HG03575 (cell line): ENCODE results near the gene SOCS7.

ENCODE experiments used
- ATAC-seq: cut with Tn5 transposase; IDR thresholded peaks from one replicate; pipeline ENCODE4 v1.9.1; 2021; ENCODE audit not compliant: unreplicated experiment, insufficient number of reproducible peaks, low FRiP score; ENCODE audit errors: extremely low read depth

SOCS7 gene

DNA sequence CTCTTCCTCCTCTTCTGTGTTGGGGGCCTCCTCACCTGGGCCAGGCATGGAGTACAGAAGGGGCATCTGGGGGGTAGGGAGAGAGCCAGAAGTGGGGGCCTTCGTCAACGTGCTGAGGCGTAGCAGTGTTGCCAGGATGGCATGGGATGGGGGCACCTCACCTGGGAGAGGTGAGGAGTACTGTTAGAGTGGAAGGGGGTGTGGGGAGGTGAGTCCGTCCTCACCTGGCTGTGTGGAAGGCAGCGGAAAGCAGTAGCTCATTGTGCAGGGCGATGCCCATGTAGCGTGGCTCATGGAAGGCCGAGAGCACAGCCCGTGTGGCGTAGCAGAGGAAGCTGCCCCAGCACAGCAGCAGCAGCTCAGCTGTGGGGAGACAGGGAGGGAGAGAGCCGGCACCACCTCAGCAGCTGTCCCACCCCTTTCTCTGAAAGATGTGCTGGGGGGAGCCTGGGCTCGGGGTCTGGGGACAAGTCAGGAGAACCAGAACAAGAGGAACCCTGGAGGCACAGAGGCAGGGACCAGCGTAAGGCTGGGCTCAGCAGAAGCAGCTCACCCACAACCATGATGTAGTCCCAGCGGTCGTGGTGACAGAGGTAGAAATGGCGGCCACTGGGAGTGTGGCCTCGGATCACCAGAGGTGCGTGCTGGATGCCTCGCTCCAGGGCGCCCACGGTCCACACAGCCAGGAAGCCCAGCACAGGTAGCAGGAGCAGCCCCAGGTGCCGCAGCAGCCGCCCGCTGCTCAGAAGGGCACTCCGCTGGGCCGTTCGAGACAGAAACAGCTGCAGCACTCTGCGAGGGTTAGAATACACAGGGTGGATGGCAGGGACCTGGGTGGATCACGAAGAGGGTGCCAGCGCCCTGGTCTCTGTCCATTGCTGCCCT is 16.9 kb upstream of the SOCS7 start:
- ATAC-seq = no peak

DNA sequence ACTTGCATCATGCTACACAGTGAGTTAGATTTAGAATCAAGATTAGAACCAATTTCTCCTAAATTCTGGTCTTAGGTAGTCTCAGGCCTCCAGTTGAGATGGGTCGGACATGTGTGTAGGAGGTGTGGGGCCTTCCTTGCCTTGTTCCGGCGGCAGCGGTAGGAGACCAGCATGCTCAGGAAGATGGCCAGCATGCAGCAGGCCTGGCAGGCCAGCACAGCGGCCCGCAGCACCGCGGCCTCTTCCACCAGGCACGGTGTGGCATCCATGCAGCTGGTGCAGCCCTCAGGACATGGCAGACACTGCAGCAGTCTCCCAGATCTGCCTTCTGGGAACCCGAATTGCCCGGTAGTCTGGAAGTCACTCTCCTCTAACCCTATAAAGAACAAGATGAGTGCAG is 14.8 kb upstream of the SOCS7 start:
- no peak for ATAC-seq

DNA sequence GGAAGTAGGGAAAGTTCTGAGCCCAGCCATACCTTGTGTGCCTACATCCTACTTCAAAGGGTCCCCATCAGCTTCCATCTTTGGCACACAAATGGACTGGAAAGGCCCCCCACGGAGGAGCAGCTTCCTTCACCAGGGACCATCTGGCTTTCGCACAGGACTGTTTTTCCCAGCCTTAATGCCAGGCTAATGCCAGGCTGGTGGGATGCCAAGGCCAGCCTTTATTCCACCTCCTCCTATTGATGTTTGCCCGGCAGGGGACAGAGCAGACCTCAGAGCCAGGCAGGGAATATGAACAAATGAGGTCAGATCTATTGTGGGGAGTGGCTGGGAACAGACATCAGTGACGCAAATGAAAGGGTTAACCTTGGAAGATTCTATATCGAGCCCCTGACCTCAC is 13.6 kb upstream of the SOCS7 start:
- no peak for ATAC-seq

DNA sequence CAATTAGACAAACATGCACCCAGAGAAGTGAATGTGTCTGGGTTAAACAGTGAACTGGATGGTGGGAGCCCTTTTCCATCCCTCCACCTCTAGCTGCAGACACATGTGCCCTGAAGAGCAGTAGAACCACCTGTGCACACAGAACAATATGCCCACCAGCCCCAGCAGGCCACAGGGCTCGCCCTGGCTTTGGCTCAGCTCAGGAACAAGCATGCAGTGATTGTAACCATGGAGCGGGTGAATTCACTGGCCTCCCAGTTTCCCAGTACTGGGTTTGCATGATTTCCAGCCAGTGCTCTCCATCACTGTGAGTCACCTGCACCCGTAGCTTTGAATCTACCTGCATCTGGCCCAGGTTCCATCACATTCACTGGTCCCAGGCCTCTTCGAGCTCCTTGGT is 13.1 kb upstream of the SOCS7 start:
- no peak for ATAC-seq

DNA sequence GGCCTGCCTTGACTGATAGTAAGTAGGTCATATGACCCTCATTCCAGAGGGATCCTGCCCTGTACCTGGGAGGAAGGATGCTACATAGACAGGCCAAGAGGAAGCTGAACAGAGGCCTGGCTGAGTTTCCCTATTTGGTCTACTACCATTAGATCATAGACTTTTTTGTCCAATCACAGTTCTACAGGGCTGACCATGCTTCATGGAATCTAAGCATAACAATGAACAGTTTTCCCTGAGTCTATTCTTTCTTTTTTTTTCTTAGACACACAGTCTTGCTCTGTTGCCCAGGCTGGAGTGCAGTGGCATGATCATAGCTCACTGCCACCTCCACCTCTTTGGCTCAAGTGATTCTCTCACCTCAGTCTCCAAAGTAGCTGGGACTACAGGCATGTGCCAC is 11.8 kb upstream of the SOCS7 start:
- ATAC-seq = no peak

DNA sequence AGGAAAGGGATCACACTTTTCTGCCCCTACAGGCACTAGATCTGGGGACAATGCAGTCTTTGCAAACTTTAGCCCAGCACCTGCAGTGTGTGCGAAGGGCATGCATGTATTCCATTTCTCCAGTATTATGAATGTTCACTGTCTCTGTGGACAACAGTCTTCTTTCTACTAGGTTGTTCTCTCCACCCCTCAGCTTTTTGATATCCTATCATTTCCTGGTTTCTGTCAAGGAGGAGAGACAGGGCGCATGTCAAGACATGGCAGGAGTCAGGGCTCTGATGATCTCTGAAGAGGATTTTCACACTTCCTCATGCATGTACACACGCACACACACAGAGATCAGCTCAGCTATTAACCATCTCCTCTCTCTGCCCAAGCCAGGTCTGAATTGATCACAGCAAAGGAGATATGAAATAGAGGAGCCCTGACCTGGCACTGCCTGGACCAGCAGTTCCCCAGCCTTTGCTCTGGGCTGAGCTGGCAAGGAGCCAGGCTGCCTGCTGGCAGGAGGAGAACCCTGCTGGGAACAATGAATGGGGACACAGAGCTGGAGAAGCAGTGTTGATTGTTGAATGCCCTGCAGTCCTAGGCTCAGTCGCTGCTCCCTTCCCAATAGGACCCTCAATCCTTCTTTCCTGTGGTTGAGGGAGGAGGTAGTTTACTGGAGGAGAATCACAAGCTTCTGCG is 10.5 kb upstream of the SOCS7 start:
- no peak for ATAC-seq

DNA sequence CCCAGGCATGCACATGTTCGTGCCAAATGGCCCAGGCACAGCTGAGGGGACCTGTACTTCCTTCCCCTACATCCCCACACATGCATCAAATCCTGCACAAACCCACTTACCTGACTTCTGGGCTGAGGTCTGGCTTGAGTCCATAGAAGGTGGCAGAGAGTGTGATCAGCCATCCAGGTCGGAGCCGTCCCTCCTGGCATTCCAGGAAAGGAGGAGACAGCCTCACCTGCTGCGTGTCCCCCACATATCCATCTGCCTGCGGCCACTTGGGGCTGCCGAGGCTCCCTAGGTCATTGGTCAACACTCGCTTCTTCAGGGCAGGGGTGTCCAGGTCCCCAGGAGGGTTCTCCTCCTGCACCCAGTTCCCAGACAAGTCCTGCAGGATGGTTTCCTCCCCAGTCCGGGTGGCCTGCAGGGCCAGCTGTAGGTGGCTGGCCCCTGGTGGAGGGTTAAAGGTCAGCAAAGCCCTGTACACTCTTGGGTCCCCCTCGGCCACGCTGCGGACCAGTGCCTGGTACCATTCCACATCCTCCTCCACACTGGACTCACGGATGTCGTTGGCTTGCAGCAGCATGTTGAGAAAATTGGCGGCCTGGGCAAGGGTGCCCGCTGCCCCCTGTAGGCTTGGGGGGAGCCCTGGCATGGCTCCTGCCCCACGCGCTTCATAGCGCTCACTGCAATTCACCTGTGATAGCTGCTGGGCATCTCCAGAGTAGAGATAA is 8.6 kb upstream of the SOCS7 start:
- no peak for ATAC-seq

DNA sequence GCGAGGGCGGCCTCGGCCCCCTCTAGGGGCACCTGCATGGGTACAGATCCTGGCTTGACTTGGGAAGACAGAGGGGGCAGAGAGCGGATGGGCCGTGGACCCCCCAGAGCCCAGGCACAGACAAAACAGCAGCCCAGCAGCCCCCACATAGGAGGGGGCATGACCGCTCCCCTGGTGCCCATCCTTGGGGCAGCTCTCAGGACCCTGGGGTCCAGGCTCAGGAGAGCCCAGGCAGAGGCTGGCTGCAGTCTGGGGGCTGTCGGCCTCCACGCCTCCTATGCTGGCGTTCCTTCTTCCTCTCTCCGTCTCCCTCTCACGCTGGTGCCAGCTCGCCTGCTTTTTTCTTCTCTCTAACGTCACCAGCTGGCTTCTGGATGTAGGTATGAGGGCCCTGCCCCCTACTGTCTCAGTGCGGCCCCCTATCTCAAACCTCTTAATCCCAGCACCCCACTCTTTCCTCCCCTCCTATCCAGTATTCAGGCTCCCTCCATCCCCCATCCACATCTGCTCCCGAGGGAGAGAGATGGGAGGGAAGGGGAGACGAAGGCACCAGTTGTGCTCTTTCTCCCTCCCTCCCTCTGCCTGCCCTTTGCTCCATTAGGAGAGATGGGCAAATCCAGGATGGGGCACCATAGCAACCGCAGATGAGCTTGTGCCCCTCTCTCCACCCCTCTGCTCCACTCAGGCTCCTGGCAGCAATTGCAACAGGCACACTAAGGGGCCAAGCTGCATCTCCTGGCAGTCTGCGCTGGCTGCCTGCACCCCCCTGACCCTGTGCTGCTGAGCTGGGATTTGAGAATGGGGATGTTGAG is 7.8 kb upstream of the SOCS7 start, which contains the start of gene GPR179:
Gene GPR179, minus strand, starts transcription at position 349 of the 812 bp plus-strand sequence. Its CDS starts 167 bp downstream, at position 182.
- ATAC-seq = no peak

DNA sequence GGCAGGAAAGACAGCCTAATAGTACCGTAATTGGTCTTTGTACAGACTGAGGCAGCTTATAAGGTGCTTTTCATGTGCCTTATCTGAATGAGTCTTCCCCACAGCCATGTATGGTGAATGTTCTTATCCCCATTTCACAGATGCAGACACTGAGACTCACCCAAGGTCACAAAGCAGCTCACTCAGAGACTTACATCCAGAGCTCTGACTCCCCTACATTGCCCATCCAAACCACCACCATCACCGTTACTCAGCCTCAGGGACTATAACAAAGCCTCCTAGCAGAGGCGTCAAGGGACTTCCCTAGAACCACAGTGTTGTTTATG is 7.3 kb upstream of the SOCS7 start:
- ATAC-seq = no peak

DNA sequence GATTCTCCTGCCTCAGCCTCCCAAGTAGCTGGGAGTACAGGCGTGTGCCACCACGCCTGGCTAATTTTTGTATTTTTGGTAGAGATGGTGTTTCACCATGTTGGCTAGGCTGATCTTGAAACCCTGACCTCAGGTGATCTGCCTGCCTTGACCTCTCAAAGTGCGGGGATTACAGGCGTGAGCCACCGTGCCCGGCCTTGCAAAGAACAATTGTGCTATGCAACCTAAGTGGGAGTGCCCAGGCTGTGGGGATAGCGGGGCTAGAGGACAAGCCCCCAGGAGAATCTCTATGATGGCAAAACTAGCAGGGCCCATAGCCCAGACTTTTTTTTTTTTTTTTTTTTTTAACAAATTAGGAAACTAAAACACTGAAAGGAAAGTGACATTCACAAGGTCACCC is 5.9 kb upstream of the SOCS7 start:
- ATAC-seq = no peak

DNA sequence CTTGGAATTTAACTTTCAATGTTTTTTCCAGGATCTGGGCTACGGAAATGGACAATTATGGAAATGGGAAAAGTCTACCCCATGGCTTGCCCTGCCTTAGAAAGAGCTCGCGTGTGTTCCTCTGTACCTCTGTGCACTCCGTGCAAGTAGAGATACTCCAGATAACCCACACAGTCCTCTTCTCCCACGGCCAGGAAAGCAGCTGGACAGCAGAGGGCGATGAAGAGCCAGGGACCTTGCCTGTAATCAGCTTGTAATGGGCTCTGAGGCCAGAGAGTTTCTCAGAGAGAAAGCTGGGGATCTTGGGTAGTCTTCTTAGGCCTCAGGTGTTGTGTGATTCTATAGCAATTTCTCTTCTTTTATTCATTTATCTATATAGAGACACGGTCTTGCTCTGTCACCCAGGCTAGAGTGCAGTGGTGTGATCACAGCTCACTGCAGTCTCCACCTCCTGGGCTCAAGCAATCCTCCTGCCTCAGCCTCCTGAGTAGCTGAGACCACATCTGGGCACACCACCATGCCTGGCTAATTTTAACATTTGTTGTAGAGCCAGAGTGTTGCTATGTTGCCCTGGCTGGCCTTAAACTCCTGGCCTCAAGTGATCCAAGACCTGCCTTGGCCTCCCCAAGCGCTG is 2.4 kb upstream of the SOCS7 start:
- ATAC-seq = no peak

DNA sequence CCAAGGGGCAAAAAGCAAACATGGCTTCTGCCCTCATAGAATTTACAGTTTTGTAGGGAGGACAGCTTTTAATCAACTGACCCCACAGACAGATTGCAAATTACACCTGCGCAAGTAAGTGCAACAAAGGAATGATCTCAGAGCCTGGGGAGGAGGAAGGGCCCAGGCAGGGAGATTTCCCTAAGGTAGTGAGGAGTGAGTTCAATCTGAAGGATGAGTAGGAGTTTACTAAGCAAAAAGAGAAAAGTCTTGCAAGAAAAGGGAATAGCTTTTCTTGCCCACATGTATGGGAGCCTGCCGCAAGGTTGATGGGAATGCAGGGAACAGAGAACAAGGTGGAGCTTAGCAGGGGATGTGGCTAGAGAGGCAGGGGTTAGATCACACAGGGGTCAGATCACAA is 1.6 kb upstream of the SOCS7 start:
- no peak for ATAC-seq

DNA sequence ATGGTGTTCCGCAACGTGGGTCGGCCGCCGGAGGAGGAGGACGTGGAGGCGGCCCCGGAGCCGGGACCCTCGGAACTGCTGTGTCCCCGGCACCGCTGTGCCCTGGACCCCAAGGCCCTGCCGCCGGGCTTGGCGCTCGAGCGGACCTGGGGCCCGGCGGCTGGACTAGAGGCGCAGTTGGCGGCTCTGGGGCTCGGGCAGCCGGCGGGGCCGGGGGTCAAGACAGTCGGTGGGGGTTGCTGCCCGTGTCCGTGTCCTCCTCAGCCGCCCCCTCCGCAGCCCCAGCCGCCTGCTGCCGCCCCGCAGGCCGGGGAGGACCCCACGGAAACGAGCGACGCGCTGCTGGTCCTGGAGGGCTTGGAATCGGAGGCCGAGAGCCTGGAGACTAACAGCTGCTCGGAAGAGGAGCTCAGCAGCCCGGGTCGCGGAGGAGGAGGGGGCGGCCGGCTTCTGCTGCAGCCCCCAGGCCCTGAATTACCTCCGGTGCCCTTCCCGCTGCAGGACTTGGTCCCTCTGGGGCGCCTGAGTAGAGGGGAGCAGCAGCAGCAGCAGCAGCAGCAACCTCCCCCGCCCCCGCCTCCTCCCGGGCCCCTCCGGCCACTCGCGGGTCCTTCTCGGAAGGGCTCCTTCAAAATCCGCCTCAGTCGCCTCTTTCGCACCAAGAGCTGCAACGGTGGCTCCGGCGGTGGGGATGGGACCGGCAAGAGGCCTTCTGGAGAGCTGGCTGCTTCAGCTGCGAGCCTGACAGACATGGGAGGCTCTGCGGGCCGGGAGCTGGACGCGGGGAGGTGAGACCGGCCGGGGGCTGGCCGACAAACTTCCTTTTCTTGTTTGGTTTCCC is 821 bp downstream of the SOCS7 start:
- ATAC-seq = no peak

DNA sequence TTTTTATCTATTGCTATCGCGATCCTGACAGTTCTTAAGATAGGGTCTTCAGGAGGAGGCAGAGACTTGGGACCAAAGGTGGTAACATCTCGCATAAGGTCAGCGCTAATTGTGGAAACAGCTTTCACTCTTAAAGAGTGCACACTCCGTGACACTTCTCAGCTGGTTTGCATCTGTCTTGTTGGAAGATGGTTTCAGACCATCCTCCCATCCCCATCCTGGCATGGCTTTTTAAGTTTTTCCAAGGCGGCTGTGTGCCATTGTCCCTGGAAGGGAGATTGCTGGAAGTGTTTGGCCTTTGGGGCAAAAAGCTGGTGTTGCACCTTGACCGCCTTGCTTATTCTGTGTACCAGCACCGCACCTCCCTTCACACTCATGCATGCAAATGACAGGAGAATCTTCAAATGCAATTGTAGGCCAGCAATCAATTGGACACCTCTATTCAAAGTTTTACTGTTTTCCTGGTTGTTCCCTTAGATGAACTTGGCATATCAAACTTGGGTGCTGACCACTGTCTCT is 1.5 kb downstream of the SOCS7 start:
- no peak for ATAC-seq

DNA sequence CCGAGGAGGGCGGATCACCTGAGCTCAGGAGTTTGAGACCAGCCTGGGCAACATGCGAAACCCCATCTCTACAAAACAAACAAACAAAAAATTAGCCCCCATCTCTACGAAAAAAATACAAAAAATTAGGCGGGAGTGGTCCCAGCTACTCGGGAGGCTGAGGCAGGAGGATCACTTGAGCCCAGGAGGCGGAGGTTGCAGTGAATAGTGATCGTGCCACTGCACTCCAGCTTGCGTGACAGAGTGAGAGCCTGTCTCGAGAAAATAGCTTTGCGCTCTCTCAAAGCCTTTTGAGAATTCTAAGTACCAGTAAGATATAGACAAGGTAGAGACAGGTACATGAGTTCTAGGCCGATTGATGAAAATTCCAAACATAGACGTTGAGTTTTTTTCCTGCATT is 2.0 kb downstream of the SOCS7 start:
- no peak for ATAC-seq

DNA sequence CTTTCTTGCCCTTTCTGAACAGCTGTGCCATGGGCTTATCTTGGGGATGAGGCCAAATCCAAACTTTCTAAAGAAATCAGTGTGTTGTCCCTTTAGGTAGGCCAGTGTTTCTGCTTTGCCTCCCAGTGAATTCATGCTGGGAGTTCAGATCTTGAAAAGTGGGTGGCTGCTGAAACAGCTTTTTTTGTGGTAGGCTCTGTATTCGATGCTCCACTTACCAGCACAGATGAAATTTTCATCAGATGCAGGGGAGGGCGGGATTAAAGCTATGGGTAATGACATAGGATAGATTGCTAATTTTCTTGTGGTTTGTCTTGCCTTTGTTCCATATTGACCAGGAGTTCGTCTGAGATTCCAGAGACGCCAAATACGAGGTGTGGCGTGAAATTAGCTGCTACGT is 2.8 kb downstream of the SOCS7 start:
- no peak for ATAC-seq

DNA sequence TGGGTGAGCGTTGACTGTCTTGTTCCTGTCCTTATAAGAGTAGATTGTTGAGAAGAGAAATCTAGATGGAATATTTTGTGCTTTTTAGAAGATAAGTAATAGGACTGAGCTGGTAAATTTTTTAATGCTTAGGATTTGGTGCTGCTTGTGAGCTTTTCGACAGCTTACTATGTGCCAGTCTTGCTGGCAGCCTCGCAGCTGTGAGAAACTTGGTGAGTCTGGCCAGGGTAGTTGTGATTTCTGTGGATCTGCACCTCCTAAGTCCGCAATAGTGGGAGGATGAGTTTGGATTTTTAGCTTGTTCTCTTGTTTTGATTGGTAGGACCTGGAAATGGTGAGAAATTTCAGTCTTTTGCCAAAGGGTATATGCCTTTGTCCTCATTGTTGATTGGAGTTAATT is 3.6 kb downstream of the SOCS7 start:
- no peak for ATAC-seq
